Ammon's horn (tissue), 1 donor: ENCODE data around the gene URAD.
"Not testable (repeated sequence)": the region's sequence is repeated elsewhere in the genome, so short reads cannot be mapped to it uniquely, and the experiment has no call there.

Experiments used
- DNase-seq: peaks from one replicate; pipeline ENCODE4 v3.0.0-alpha.2; 2016; ENCODE audit warnings: low spot score

The URAD gene

DNA sequence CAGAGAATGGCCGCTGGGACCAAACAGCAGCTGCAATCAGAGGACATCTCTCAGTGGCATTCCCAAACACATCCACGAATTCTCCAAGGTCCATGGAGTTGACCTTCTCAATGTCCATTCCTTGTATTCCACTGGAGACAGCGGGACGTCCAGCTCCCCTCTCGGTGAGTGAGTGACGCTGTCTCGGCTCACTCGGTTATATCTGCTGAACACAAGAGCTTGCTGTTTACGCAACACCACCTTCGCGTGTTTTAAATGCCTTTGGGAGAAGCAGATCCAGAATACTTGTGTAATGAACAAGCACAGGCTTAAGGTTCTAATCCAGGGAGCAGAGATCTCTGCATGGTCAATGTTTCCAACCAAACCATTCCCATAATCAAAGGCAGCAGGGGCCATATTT, at the start of gene URAD:
TSS of gene URAD (minus strand) at position 174 of the 400 bp plus-strand sequence. CDS start at position 118, 56 bp downstream.
- no peak for DNase-seq

- DNase-seq, result no peak
Measured at GRCh38 chr13:28037399-28037798, 48.9 kb upstream of the URAD start.

- no peak for DNase-seq
Measured at GRCh38 chr13:28035146-28035782, 46.8 kb upstream of the URAD start.

DNA sequence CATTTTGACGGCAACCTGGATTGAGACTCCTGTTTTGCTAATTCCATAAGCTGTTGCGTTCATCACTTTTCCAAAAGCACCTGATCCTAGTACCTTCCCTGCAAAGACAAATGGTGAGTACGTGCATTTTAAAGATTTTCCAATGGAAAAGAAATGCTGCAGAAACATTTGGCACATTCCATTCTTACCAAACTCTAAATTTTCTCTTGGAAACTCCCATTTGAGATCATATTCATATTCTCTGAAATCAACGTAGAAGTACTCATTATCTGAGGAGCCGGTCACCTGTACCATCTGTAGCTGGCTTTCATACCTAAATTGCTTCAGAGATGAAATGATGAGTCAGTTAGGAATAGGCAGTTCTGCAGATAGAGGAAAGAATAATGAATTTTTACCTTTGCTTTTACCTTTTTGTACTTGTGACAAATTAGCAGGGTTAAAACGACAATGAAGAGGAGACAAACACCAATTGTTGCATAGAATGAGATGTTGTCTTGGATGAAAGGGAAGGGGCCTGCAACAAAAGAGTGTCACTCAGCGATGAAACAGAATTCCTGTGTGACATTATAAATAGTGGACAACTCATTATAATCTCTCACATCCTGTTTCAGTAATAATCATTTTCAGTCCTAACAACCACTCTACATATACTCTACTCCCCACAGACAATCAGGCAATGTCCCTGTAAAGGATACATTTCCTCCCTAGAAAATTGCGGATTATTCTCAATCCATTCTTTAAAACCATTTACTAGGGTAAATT, 45.6 kb upstream of the URAD start:
- no peak for DNase-seq

GRCh38 chr13:28032438-28032837, 43.9 kb upstream of the URAD start:
- DNase-seq, result not testable (repeated sequence)

DNA sequence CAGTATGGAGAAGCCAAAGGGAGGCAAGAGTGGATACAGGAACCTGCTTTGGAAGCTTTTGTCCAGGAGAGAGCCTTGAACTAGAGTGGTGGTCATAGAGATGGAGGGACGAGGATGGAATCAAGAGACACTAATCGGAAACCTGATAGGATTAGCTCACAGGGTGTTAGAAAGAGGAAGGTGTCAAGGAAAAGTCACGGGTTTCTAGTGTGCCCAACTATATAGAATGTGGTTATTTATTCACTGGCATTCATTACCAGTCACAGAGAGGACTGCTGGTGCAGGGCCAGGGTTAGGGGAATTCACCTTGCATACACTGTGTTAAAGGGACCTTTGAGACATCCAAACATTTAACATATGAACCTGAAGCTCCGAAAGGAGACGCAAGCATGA, 43.4 kb upstream of the URAD start:
- no peak for DNase-seq

- DNase-seq, result peak; percentile 80
Measured at GRCh38 chr13:28031220-28031895, 42.9 kb upstream of the URAD start.

- no peak for DNase-seq
Measured at GRCh38 chr13:28027607-28028364, 39.3 kb upstream of the URAD start.

DNA sequence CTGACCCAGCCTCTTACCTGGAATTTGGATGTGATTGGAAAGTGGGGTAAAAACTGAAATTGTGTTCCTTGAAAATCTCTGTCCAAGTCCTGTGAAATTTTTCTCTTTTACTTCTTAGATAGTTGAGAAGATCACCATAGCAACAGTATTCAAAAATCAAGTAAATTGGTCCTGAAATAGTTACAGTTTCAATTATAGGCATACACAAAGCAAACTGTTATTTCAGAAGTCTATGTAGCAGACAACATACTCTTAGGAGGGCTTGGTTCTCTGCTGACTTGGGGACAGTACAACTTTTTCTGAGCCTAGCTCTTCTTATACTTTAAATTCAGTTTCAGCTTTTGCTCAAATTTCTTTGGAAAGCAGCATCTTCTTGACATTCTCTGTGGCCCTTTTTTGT, 38.6 kb upstream of the URAD start:
- no peak for DNase-seq

DNA sequence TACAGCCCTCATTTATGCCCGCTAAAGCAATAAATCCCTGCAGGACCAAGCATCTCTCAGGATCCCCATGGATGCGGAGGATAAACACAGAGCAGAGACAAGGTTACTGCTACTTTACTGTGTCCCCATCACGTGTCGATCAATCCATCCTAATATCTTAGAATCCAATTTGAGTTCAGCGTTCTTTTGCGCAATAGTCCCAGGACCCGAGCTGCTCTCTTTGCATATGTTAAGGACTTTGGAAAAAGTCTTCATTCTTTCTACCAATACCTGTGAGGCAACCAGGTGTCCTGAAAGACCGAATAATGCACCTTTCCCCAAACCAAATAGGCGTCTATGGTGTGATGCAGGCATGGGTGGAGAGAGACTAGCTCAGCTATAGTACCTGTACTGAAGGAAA, 38.0 kb upstream of the URAD start:
- DNase-seq, result no peak

GRCh38 chr13:28022848-28023518, 34.5 kb upstream of the URAD start:
- DNase-seq, result no peak

- no peak for DNase-seq
Measured at GRCh38 chr13:28014301-28014700, 25.8 kb upstream of the URAD start.

DNA sequence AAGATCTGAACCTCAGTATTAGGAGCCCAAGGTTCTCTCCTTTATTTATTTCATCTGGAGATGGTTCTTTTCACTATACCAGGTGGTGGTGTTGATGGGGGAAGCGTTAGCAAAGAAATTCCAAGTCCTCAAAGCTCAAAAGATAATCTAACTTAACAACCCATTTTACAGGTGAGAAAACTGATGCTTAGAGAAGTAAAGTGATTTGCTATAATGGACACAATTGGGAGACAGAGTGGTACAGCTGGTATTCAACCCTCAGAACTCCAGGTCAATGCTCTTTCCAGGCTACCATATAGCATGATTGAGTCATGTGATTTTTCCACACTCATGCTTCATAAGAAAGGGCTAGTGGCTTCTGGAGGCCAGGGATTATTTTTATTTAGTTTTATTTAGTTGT, 25.0 kb upstream of the URAD start:
- no peak for DNase-seq

DNA sequence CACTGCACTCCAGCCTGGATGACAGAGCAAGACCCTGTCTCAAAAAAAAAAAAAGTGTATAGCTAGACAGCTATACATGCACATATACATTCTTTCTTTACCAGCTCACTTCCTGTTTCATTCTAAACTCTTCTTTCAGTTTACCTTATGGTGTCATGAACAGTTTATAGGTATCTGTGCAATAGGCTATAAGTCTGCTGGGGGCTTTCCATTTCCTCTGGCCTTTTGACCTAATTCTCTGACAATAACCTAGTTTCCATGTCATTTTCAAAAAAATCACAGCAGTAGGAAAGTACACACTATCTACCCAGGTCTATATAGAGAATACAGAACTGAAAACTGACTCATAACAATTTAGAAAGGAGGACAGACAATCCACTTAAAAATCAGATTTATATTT, 24.4 kb upstream of the URAD start:
- no peak for DNase-seq

GRCh38 chr13:28012383-28012782, 23.9 kb upstream of the URAD start:
- no peak for DNase-seq

DNA sequence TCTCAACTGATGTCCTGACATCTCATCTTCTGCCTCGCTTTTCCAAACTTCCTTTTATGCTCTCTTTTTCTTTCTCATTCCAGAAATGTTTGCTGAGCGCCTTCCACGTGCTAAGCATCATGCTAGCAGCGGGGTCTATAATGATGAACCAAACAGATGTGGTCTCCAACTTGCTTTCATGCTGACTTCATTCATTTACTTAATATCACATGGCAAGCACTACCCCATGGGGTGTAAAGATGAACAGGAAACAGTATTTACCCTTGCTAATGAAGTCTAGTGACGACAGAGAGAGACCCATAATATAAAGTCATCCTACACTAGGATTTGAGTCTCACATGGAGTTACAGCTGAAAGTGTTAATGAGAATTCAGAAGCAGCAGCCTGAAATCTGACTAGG, 21.6 kb upstream of the URAD start:
- no peak for DNase-seq

- not testable (repeated sequence) for DNase-seq
Measured at GRCh38 chr13:28005016-28005415, 16.5 kb upstream of the URAD start.

DNA sequence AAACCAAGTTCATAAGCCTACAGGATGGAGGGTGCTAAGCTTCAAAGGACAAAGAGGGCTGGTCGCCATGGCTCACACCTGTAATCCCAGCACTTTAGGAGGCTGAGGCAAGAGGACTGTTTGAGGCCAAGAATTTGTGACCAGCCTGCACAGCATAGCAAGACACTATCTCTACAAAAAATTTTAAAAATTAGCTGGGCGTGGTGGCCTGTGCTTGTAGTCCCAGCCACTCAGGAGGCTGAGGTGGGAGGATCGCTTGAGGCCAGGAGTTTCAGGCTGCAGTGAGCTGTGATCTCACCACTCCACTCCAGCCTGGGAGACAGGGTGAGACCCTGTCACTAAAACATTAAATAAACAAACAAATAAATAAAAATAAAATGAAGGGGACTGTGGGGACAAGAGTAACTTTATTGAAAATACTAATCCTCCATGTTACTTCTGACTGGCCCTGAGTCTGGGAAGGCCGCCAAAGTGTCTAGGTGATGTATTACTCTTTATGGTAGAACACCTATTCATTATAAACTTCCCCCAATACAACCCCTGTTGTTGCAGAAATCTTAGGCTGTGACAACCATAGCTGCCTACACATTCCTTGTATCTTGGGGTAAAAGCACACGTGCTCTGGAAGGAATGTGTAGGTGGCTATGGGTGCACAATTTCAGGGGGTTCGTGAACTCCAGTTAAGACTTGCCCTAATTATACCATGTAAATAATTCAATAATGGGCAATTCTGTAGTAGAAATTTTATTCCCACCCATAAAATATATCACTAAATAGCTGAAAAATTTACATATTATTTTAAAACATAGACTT, 14.6 kb upstream of the URAD start:
- DNase-seq, result no peak

DNA sequence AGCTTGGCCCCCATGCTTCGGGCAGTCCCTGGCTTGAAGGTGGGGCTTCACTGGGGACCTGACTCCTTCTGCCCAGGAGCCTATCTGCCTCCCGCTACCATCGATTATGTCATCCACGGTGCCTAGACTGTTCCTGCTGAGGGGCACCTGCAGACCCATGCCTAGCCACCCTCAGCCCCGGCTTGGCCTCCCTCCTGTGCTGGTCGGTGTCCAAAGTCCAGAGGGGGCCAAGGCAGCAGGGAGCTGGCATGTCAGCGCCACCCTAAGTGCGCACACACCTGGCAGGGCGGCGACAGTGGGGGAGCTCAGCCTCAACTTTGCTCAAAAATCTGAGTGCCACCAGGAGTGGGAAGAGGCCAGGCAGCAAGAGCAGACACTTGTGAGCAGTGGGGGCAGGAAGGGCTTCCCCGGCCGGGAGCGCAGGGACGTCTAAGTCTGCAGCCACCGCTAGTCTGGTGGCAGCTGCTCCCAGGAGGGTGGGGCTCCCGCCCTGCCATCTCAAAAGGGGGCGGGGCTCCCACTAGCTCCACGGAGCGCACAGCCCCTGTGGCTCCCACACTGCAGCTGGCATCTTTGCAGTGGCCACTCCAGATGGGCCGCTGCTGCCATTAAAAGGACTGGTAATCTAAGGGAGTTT, 13.5 kb upstream of the URAD start:
- DNase-seq, result no peak

- no peak for DNase-seq
Measured at GRCh38 chr13:28001049-28001448, 12.6 kb upstream of the URAD start.

- DNase-seq, result no peak
Measured at GRCh38 chr13:28000567-28000966, 12.1 kb upstream of the URAD start.
